Measurements from ENCODE around the gene IL1RN. TPM values are rescaled to one million over a fixed set of nuclear protein-coding genes. Genes with fewer than 3 reads are reported as not detected.
"Not testable (repeated sequence)": the region's sequence is repeated elsewhere in the genome, so short reads cannot be mapped to it uniquely, and the experiment has no call there.

IL1RN gene
- total RNA-seq (2014; rRNA removed; shearing (Covaris generic)) = not detected in 2 replicates
- 0.08 TPM in 1 of 2 replicates, not detected in the other for polyA plus RNA-seq (2015; cell fraction: cytosol; rRNA removed)
- not detected in 2 replicates for polyA plus RNA-seq (2015; cell fraction: nucleus; rRNA removed)

- in situ Hi-C loops (cut with HindIII; ENCODE audit: low pct_unique_long_range_greater_than_20kb, low sequenced_read_pairs) = no loop called here
- no peak for DNase-seq (ENCODE audit: low read depth, low spot score)
Measured at GRCh38 chr2:113126845-113127645, at the start of gene IL1RN. Gene IL1RN (plus strand): TSS chr2:113127598. CDS start chr2:113127625, 27 bp downstream.

GRCh38 chr2:113077921-113078320, 49.5 kb upstream of the IL1RN start:
- in situ Hi-C loops (cut with HindIII; ENCODE audit: low pct_unique_long_range_greater_than_20kb, low sequenced_read_pairs) = no loop called here
- no peak for DNase-seq (ENCODE audit: low read depth, low spot score)

GRCh38 chr2:113078350-113078839, 49.0 kb upstream of the IL1RN start:
- in situ Hi-C loops (cut with HindIII; ENCODE audit: low pct_unique_long_range_greater_than_20kb, low sequenced_read_pairs) = no loop called here
- no peak for DNase-seq (ENCODE audit: low read depth, low spot score)

- in situ Hi-C loops (cut with HindIII; ENCODE audit: low pct_unique_long_range_greater_than_20kb, low sequenced_read_pairs) = no loop called here
- no peak for DNase-seq (ENCODE audit: low read depth, low spot score)
Measured at GRCh38 chr2:113079131-113079530, 48.3 kb upstream of the IL1RN start.

GRCh38 chr2:113080134-113080533, 47.3 kb upstream of the IL1RN start:
- in situ Hi-C loops (cut with HindIII; ENCODE audit: low pct_unique_long_range_greater_than_20kb, low sequenced_read_pairs) = no loop called here
- peak; percentile 50 for DNase-seq (ENCODE audit: low read depth, low spot score)

GRCh38 chr2:113081488-113082210, 45.7 kb upstream of the IL1RN start:
- no peak for DNase-seq (ENCODE audit: low read depth, low spot score)
- in situ Hi-C loops (cut with HindIII; ENCODE audit: low pct_unique_long_range_greater_than_20kb, low sequenced_read_pairs) = no loop called here

GRCh38 chr2:113083296-113083695, 44.1 kb upstream of the IL1RN start:
- in situ Hi-C loops (cut with HindIII; ENCODE audit: low pct_unique_long_range_greater_than_20kb, low sequenced_read_pairs) = no loop called here
- no peak for DNase-seq (ENCODE audit: low read depth, low spot score)

GRCh38 chr2:113084249-113085000, 43.0 kb upstream of the IL1RN start:
- in situ Hi-C loops (cut with HindIII; ENCODE audit: low pct_unique_long_range_greater_than_20kb, low sequenced_read_pairs) = no loop called here
- peak; percentile 28 for DNase-seq (ENCODE audit: low read depth, low spot score)

GRCh38 chr2:113085542-113085941, 41.9 kb upstream of the IL1RN start:
- no peak for DNase-seq (ENCODE audit: low read depth, low spot score)

GRCh38 chr2:113088213-113088992, 39.0 kb upstream of the IL1RN start:
- in situ Hi-C loops (cut with HindIII; ENCODE audit: low pct_unique_long_range_greater_than_20kb, low sequenced_read_pairs) = no loop called here
- DNase-seq (ENCODE audit: low read depth, low spot score) = no peak

More at GRCh38 chr2:113085542-113085941, 41.9 kb upstream of the IL1RN start:
- in situ Hi-C loops (cut with HindIII; ENCODE audit: low pct_unique_long_range_greater_than_20kb, low sequenced_read_pairs) = no loop called here

GRCh38 chr2:113089916-113090315, 37.5 kb upstream of the IL1RN start:
- DNase-seq (ENCODE audit: low read depth, low spot score) = no peak
- in situ Hi-C loops (cut with HindIII; ENCODE audit: low pct_unique_long_range_greater_than_20kb, low sequenced_read_pairs) = no loop called here

- DNase-seq (ENCODE audit: low read depth, low spot score) = no peak
- in situ Hi-C loops (cut with HindIII; ENCODE audit: low pct_unique_long_range_greater_than_20kb, low sequenced_read_pairs) = no loop called here
Measured at GRCh38 chr2:113091231-113091896, 36.0 kb upstream of the IL1RN start.

- in situ Hi-C loops (cut with HindIII; ENCODE audit: low pct_unique_long_range_greater_than_20kb, low sequenced_read_pairs) = no loop called here
- no peak for DNase-seq (ENCODE audit: low read depth, low spot score)
Measured at GRCh38 chr2:113092864-113093612, 34.4 kb upstream of the IL1RN start.

GRCh38 chr2:113093613-113093977, 33.8 kb upstream of the IL1RN start:
- in situ Hi-C loops (cut with HindIII; ENCODE audit: low pct_unique_long_range_greater_than_20kb, low sequenced_read_pairs) = no loop called here
- DNase-seq (ENCODE audit: low read depth, low spot score) = no peak

- in situ Hi-C loops (cut with HindIII; ENCODE audit: low pct_unique_long_range_greater_than_20kb, low sequenced_read_pairs) = not testable (repeated sequence)
Measured at GRCh38 chr2:113096306-113096705, 31.1 kb upstream of the IL1RN start.

More at GRCh38 chr2:113096306-113096705, 31.1 kb upstream of the IL1RN start:
- not testable (repeated sequence) for DNase-seq (ENCODE audit: low read depth, low spot score)
